Hepatocyte (in vitro differentiated cells): ENCODE results near the gene TXNL4B.

Experiments used
- CTCF ChIP-seq: fragments of 200-600 bp; sonication (generic); IDR thresholded peaks from 2 replicates; pipeline ENCODE4 v1.5.1; 2016; ENCODE audit warnings: antibody characterized with exemption, mild to moderate bottlenecking; ENCODE audit not compliant: poor library complexity
- EZH2phosphoT487 ChIP-seq: fragments of 200-600 bp; sonication (generic); IDR thresholded peaks from one replicate; pipeline ENCODE4 v1.6.1; 2018; ENCODE audit warnings: antibody characterized with exemption, mild to moderate bottlenecking, low read depth, moderate library complexity; ENCODE audit not compliant: unreplicated experiment, severe bottlenecking

GRCh38 chr16:72101195-72101594, 7.8 kb upstream of the TXNL4B start:
- TF ChIP-seq CTCF: no peak
- no peak for TF ChIP-seq EZH2phosphoT487
